ENCODE data around the gene PRSS56.

PRSS56 gene

GRCh38 chr2:232502911-232503808 lies 17.0 kb upstream of the PRSS56 start:
- no peak for DNase-seq

GRCh38 chr2:232503809-232504323 lies 16.3 kb upstream of the PRSS56 start:
- no peak for DNase-seq

DNA sequence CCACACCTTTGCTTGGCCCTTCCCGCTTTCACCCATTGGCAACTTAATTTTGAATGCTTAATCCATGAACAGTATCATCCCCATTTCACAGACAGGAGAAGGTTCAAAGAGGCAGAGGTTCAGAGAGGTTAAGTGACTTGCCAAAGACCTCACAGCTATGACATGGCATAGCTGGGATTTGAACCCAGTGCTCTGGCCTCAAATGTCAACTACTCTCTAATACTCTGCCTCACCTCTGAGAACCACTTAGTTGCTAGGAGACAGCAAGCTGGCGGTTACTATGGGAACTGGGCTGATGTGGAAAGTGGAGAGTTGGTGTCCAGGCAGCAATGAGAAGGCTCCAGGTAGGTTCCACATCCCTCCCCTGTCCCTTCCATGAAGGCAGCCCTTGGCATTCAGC lies 15.8 kb upstream of the PRSS56 start:
- DNase-seq = no peak

DNA sequence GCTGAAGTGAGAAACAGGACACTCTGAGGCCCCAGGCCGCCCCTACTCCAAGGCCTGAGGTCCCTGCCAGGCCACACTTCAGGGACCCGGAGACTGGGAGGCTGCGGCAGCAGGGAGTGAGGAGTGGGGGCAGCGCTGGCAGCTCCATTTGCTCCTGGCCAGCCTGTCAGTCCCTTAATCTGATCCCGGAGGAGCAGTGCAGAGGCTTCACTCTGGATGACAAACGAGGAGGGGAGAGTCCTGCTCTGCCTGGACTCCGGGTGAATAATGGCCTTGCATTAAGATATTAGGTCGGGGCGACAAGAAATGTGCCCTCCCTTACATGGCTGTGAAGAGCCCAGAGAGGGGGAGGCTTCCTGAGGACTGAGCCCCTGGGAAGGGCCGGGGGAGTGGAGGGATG lies 14.3 kb upstream of the PRSS56 start:
- no peak for DNase-seq

DNA sequence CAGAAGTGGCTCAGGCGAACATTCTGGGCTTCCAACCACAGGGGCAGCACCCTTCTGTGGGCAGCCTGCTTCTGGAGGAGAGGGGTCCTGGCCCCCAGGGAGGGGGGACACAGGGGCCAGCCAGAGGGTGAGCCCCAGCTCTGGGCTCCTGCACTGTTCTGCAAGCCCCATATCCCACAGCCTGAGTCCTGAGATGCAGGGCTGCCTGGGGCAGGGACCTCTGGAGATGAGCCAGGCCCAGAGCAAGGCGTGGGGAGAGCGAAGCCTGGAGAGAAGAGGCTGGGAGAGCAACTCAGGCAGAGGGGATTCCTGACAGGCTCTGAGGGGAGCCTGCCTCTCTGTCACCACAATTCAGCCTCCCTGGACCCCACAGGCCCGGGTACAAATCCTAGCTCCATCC lies 13.5 kb upstream of the PRSS56 start:
- no peak for DNase-seq

DNA sequence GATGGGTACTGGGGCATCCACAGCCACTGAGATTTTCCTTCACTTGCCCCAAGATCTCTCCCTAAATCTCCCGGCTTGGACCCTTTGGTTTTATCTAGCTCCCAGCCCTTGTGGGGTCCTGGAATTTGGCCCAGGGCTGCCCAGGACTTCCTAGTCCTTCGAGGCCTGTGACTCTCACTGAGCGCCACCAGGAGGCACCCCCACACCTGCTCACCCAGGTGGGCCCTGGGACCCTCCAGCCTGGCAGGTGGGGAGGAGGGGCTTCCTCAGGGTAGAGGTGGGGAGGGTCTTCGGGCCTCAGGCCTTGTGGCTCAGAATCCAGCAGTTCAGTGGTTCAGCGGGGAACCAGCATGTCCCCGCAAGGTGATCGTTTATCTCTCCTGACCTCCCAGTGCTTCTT lies 11.9 kb upstream of the PRSS56 start:
- DNase-seq = no peak

- DNase-seq = no peak
Observed at GRCh38 chr2:232511336-232511890, 8.8 kb upstream of the PRSS56 start.

- no peak for DNase-seq
Observed at GRCh38 chr2:232512602-232513001, 7.6 kb upstream of the PRSS56 start.

DNA sequence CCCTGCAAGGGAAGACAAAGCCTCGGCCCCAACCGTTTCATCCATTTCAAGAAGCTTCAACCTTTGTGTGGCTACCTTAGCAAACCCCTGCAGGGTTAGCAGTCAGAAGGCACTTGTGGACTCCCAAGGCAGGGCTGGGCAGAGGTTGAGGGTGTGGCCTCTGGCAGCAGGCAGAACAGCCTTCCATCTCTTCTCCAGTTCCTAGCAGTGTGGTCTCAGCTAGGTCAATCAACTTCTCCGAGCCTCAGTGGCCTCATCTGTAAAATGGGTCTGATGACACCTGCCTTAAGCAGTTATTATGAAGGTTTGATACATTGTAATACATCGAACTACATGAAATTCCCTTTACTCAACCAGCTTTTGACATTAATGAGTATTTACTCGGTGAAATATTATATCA lies 6.8 kb upstream of the PRSS56 start:
- no peak for DNase-seq

DNA sequence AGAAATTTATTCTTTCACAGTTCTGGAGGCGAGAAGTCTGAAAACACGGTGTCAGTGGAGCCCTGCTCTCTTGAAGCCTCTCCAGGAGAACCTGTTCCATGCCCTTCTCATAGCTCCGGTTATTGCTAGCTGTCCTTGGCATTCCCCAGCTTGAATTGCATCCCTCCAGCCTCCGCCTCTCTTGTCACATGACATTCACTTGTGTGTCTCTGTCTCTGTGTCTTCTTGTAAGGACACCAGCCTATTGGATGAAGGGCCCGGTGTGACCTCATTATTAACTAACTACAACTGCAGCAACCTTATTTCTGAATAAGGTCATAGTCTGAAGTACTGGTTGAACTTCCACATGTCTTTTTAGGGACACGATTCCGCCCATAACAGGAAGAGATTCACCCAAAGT lies 4.5 kb upstream of the PRSS56 start:
- DNase-seq = no peak

DNA sequence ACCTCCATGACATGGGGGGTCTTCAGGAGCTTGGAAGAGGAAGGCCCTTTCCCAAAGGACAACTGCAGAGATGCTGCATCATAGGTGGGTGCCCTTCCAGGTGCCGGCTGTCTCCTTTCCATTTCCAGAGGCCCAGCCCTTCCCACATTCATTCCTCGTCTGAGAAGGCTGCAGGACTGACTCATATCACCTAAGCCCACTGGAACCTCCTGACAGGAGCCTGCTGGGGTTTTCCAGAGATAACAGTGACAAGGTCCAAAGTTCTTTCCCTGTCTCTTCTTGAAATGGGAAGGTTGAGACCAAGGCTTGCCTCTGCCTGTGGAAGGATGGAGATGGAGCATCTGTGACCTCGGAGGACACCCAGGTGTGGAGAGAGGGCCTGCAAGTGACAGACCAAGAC lies 3.6 kb upstream of the PRSS56 start:
- no peak for DNase-seq

DNA sequence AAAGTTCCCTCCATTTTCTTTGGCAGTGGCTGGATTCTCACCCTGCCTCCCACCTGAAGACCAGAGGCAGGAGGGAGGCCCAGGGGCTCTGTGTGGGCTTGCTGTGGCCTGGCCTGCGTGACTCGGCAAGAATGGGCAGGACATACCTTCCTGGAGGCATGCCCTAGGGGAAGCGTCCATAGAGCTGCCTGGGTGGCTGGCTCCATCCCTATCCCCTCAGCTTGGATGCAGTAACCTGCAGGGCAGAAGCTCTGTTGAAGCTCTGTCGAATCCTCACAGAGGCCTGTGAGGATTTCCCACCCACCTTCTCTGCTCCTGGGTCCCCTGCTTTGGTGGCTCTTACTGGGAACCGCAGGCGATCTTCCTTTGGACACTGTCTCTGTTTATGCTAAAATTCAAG lies 1.3 kb upstream of the PRSS56 start:
- no peak for DNase-seq

GRCh38 chr2:232520489-232520888 lies 301 bp downstream of the PRSS56 start:
- no peak for DNase-seq

- no peak for DNase-seq
Observed at GRCh38 chr2:232521098-232521497, 910 bp downstream of the PRSS56 start.

DNA sequence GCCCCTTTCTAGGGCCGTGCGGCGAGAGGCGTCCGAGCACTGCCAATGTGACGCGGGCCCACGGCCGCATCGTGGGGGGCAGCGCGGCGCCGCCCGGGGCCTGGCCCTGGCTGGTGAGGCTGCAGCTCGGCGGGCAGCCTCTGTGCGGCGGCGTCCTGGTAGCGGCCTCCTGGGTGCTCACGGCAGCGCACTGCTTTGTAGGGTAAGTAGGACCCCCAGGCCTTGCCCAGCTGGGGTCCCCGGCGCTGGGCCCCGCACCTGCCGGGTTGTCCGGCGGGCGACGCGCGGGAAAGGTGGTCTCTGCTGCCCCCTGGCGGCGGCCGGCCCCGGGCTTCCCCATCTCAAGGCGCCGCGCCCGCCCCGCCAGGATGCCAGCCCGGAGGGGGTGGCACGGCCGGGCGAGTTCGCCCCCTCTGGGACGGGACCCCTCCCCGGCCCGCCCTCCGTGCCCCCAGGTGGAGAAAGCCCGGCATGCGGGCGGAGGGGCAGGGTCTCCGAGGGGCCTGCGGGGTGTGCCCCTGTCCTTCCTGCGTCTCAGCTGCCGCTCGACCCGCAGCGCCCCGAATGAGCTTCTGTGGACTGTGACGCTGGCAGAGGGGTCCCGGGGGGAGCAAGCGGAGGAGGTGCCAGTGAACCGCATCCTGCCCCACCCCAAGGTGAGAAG lies 1.9 kb downstream of the PRSS56 start:
- DNase-seq = peak; percentile 34 to 69 (median 60)

- no peak for DNase-seq
Observed at GRCh38 chr2:232522623-232523401, 2.6 kb downstream of the PRSS56 start.

- DNase-seq = no peak
Observed at GRCh38 chr2:232523402-232523681, 3.2 kb downstream of the PRSS56 start.

GRCh38 chr2:232523682-232524597 lies 3.8 kb downstream of the PRSS56 start:
- DNase-seq = no peak

GRCh38 chr2:232524771-232525170 lies 4.6 kb downstream of the PRSS56 start:
- no peak for DNase-seq

- DNase-seq = no peak
Observed at GRCh38 chr2:232525199-232525598, 5.0 kb downstream of the PRSS56 start.

- DNase-seq = no peak
Observed at GRCh38 chr2:232525791-232526371, 5.7 kb downstream of the PRSS56 start, which contains the start of gene CHRND. Gene CHRND, plus strand, starts transcription at chr2:232526160. Its CDS starts 56 bp downstream, at chr2:232526216.

Measured in activated naive CD4-positive, alpha-beta T cell (primary cell).